Liver (tissue), 9 donors: ENCODE measurements around the gene B3GNT5. TPM values are rescaled to one million over a fixed set of nuclear protein-coding genes. Genes with fewer than 3 reads are reported as not detected.
A peak's percentile ranks its signal among the peaks of the same experiment; 100 is the strongest.

Source experiments
- DNase-seq: peaks from one replicate; pipeline ENCODE4 v3.0.0-alpha.2; 2017; ENCODE audit warnings: low spot score
- H3K27ac ChIP-seq, 2 donors: one replicate each; pipeline ENCODE4 v1.7.0; 2013; ENCODE audit warnings: inconsistent platforms in 2 of 2, low read length in 2 of 2, control low read depth in 1 of 2, low read depth in 1 of 2, mild to moderate bottlenecking in 1 of 2
- H3K27me3 ChIP-seq, 4 donors: one replicate each; pipeline versions ENCODE4 v1.6.1 to v1.7.0; 2013; ENCODE audit warnings: low read length in 3 of 4, inconsistent platforms in 1 of 4, mild to moderate bottlenecking in 1 of 4, moderate library complexity in 1 of 4; ENCODE audit not compliant: control insufficient read depth in 4 of 4, insufficient read depth in 4 of 4
- H3K36me3 ChIP-seq, 4 donors: one replicate each; pipeline versions ENCODE4 v1.6.1 to v1.7.0; 2013; ENCODE audit warnings: low read length in 3 of 4, mild to moderate bottlenecking in 3 of 4, low read depth in 1 of 4, moderate library complexity in 1 of 4; ENCODE audit not compliant: control insufficient read depth in 4 of 4, insufficient read depth in 3 of 4
- H3K4me1 ChIP-seq, 4 donors: one replicate each; pipeline versions ENCODE4 v1.6.1 to v1.7.0; 2013; ENCODE audit warnings: low read length in 3 of 4, mild to moderate bottlenecking in 3 of 4, moderate library complexity in 1 of 4; ENCODE audit not compliant: control insufficient read depth in 4 of 4, insufficient read depth in 4 of 4
- H3K4me3 ChIP-seq, 3 donors: one replicate each; pipeline versions ENCODE4 v1.6.1 to v1.7.0; 2013; ENCODE audit warnings: low read length in 3 of 3, control low read depth in 1 of 3, low read depth in 1 of 3, mild to moderate bottlenecking in 1 of 3
- H3K9ac ChIP-seq, 2 donors: one replicate each; pipeline ENCODE4 v1.7.0; 2013; ENCODE audit warnings: low read length in 2 of 2, mild to moderate bottlenecking in 2 of 2, moderate library complexity in 2 of 2, control low read depth in 1 of 2, low read depth in 1 of 2
- H3K9me3 ChIP-seq, 4 donors: one replicate each; pipeline versions ENCODE4 v1.6.1 to v1.7.0; 2013; ENCODE audit warnings: low read length in 3 of 4; ENCODE audit not compliant: control insufficient read depth in 4 of 4
- CTCF ChIP-seq: fragments of 150-350 bp; IDR thresholded peaks from 2 replicates; pipeline ENCODE4 v1.5.1; 2017; ENCODE audit warnings: improper control_type of control experiment, low read depth, low read length; ENCODE audit not compliant: missing input control
- EGR1 ChIP-seq, 2 donors: IDR thresholded peaks; 2 replicates each; pipeline ENCODE4 v1.6.1; 2016 to 2018; ENCODE audit warnings: antibody characterized with exemption in 2 of 2, low read depth in 2 of 2
- FOXA1 ChIP-seq: IDR thresholded peaks from 2 replicates; pipeline ENCODE4 v1.6.1; 2016; ENCODE audit warnings: antibody characterized with exemption
- FOXA2 ChIP-seq: IDR thresholded peaks from 2 replicates; pipeline ENCODE4 v1.6.1; 2016; ENCODE audit warnings: antibody characterized with exemption
- GABPA ChIP-seq, 2 donors: IDR thresholded peaks in 1 of 2; conservative IDR thresholded peaks in 1 of 2; 2 replicates each; pipeline ENCODE4 v1.6.1; 2016; ENCODE audit warnings: antibody characterized with exemption in 2 of 2, mild to moderate bottlenecking in 1 of 2, moderate library complexity in 1 of 2
- HNF4A ChIP-seq, 2 donors: conservative IDR thresholded peaks; 2 replicates each; pipeline ENCODE4 v1.6.1; 2016; ENCODE audit warnings: antibody characterized with exemption in 2 of 2, mild to moderate bottlenecking in 2 of 2
- HNF4G ChIP-seq: IDR thresholded peaks from 2 replicates; pipeline ENCODE4 v1.6.1; 2016; ENCODE audit warnings: antibody characterized with exemption
- JUND ChIP-seq, 2 donors: IDR thresholded peaks; 2 replicates each; pipeline ENCODE4 v1.6.1; 2016; ENCODE audit warnings: antibody characterized with exemption in 2 of 2
- NR2F2 ChIP-seq: IDR thresholded peaks from 2 replicates; pipeline ENCODE4 v1.6.1; 2016; ENCODE audit warnings: antibody characterized with exemption
- RAD21 ChIP-seq, 2 donors: IDR thresholded peaks; 2 replicates each; pipeline ENCODE4 v1.6.1; 2016; ENCODE audit warnings: antibody characterized with exemption in 2 of 2, mild to moderate bottlenecking in 2 of 2
- RXRA ChIP-seq, 2 donors: IDR thresholded peaks; 2 replicates each; pipeline ENCODE4 v1.6.1; 2017 to 2018; ENCODE audit warnings: antibody characterized with exemption in 2 of 2, mild to moderate bottlenecking in 1 of 2
- SP1 ChIP-seq: IDR thresholded peaks from 2 replicates; pipeline ENCODE4 v1.6.1; 2018; ENCODE audit warnings: antibody characterized with exemption, mild to moderate bottlenecking
- TAF1 ChIP-seq: conservative IDR thresholded peaks from 2 replicates; pipeline ENCODE4 v1.6.1; 2016; ENCODE audit warnings: antibody characterized with exemption, mild to moderate bottlenecking
- YY1 ChIP-seq: IDR thresholded peaks from 2 replicates; pipeline ENCODE4 v1.6.1; 2016; ENCODE audit warnings: antibody characterized with exemption, mild to moderate bottlenecking
- WGBS: extraction: QIAGEN DNeasy Blood & Tissue Kit; methylation state at CpG from one replicate; pipeline ENCODE4 v1.1.7; 2013; 5-methylcytosine and 5-hydroxymethylcytosine counted together
- polyA plus RNA-seq, 2 donors: library from polyadenylated mRNA; stranded (reverse) in 1 of 2; unstranded in 1 of 2; fragments of 200-250 nt in 1 of 2; fragments of >200 nt in 1 of 2; fragmentation: Nextera tagmentation in 1 of 2; extraction: Ambion mirVana in 1 of 2; gene quantifications; one replicate each; pipeline versions ENCODE4 v1.2.1 to v1.2.3, GENCODE V29; 2013 to 2015
- total RNA-seq, 2 donors: library from RNA; depleted of rRNA; stranded (reverse); fragments of >200 nt; gene quantifications; one replicate each; pipeline ENCODE4 v1.2.3, GENCODE V29; 2014
- TF ChIP-seq, protein P1 (sequence below): IDR thresholded peaks from 2 replicates; pipeline ENCODE4 v1.6.1; 2016; ENCODE audit warnings: antibody characterized with exemption
- TF ChIP-seq, protein P2 (sequence below): IDR thresholded peaks from 2 replicates; pipeline ENCODE4 v1.6.1; 2016; ENCODE audit warnings: antibody characterized with exemption
- TF ChIP-seq, protein P3 (sequence below): IDR thresholded peaks from 2 replicates; pipeline ENCODE4 v1.6.1; 2016; ENCODE audit warnings: antibody characterized with exemption
- TF ChIP-seq, protein P4 (sequence below): IDR thresholded peaks from 2 replicates; pipeline ENCODE4 v1.6.1; 2016; ENCODE audit warnings: antibody characterized with exemption, mild to moderate bottlenecking
- donor health status: healthy.
- donor health status: healthy.
- donor health status: healthy.
- donor health status: healthy.
- donor health status: healthy.

B3GNT5 gene
- total and polyA plus RNA-seq, 4 donors: 0.22 to 1.8 (median 0.53) TPM

GRCh38 chr3:183211352-183211751 lies 41.7 kb upstream of the B3GNT5 start:
- peak overlapping the region; percentile 2 to 57 for H3K27ac ChIP-seq
- 39% methylated on average over 13 of the region's 13 CpGs for WGBS
- no peak overlapping the region for H3K4me3 ChIP-seq
- peaks cover 0 to 12% (median 2%) of the 10 kb centered on the region in 4 donors for H3K4me1 ChIP-seq
- TF ChIP-seq YY1 (no peak), NR2F2 (peak; percentile 26), TAF1 (no peak), GABPA (IDR thresholded peaks at IDR 0.05 in 1 of 2, conservative IDR thresholded peaks at IDR 0.05 in 1 of 2) (peak in 1 of 2 donors; percentile 67), HNF4A (conservative IDR thresholded peaks at IDR 0.05) (peak; percentile 69 to 93), EGR1 (IDR thresholded peaks at IDR 0.05; ENCODE audit: low read depth in 2 of 2) (peak in 1 of 2 donors; percentile 82), SP1 (peak; percentile 72), HNF4G (no peak), FOXA2 (peak; percentile 78), FOXA1 (peak; percentile 65), JUND (IDR thresholded peaks at IDR 0.05) (peak in 1 of 2 donors; percentile 74), CTCF (no peak), RXRA (IDR thresholded peaks at IDR 0.05) (peak; percentile 82 to 96), RAD21 (IDR thresholded peaks at IDR 0.05) (peak; percentile 41 to 63)
- TF ChIP-seq, protein P1, sequence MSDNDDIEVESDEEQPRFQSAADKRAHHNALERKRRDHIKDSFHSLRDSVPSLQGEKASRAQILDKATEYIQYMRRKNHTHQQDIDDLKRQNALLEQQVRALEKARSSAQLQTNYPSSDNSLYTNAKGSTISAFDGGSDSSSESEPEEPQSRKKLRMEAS: peak; percentile 95
- TF ChIP-seq, protein P2, sequence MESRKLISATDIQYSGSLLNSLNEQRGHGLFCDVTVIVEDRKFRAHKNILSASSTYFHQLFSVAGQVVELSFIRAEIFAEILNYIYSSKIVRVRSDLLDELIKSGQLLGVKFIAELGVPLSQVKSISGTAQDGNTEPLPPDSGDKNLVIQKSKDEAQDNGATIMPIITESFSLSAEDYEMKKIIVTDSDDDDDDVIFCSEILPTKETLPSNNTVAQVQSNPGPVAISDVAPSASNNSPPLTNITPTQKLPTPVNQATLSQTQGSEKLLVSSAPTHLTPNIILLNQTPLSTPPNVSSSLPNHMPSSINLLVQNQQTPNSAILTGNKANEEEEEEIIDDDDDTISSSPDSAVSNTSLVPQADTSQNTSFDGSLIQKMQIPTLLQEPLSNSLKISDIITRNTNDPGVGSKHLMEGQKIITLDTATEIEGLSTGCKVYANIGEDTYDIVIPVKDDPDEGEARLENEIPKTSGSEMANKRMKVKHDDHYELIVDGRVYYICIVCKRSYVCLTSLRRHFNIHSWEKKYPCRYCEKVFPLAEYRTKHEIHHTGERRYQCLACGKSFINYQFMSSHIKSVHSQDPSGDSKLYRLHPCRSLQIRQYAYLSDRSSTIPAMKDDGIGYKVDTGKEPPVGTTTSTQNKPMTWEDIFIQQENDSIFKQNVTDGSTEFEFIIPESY: peak; percentile 88
- TF ChIP-seq, protein P3, sequence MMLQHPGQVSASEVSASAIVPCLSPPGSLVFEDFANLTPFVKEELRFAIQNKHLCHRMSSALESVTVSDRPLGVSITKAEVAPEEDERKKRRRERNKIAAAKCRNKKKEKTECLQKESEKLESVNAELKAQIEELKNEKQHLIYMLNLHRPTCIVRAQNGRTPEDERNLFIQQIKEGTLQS: no peak
- TF ChIP-seq, protein P4, sequence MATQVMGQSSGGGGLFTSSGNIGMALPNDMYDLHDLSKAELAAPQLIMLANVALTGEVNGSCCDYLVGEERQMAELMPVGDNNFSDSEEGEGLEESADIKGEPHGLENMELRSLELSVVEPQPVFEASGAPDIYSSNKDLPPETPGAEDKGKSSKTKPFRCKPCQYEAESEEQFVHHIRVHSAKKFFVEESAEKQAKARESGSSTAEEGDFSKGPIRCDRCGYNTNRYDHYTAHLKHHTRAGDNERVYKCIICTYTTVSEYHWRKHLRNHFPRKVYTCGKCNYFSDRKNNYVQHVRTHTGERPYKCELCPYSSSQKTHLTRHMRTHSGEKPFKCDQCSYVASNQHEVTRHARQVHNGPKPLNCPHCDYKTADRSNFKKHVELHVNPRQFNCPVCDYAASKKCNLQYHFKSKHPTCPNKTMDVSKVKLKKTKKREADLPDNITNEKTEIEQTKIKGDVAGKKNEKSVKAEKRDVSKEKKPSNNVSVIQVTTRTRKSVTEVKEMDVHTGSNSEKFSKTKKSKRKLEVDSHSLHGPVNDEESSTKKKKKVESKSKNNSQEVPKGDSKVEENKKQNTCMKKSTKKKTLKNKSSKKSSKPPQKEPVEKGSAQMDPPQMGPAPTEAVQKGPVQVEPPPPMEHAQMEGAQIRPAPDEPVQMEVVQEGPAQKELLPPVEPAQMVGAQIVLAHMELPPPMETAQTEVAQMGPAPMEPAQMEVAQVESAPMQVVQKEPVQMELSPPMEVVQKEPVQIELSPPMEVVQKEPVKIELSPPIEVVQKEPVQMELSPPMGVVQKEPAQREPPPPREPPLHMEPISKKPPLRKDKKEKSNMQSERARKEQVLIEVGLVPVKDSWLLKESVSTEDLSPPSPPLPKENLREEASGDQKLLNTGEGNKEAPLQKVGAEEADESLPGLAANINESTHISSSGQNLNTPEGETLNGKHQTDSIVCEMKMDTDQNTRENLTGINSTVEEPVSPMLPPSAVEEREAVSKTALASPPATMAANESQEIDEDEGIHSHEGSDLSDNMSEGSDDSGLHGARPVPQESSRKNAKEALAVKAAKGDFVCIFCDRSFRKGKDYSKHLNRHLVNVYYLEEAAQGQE: peak; percentile 53
- no peak overlapping the region for H3K9ac ChIP-seq
- no peaks in the 10 kb centered on the region for H3K9me3 ChIP-seq
- H3K27me3 ChIP-seq: no peaks in the 10 kb centered on the region
- DNase-seq: no peak
- H3K36me3 ChIP-seq: no peaks in the 10 kb centered on the region
